ENCODE measurements around the gene DUSP22.

GRCh38 chr6:389622-390021 lies 97.3 kb downstream of the DUSP22 start:
- TF ChIP-seq CTCF (IDR thresholded peaks at IDR 0.05) (no peak), EZH2 (IDR thresholded peaks at IDR 0.05; ENCODE audit: borderline replicate concordance, insufficient read depth, low read depth, low read length, poor library complexity, severe bottlenecking) (no peak)
